Liver (tissue), 9 donors: Measurements from ENCODE around the gene PAIP2. TPM values are rescaled to one million over a fixed set of nuclear protein-coding genes. Genes with fewer than 3 reads are reported as not detected.
A peak's percentile ranks its signal among the peaks of the same experiment; 100 is the strongest.

ENCODE experiments used
- DNase-seq: peaks from one replicate; pipeline ENCODE4 v3.0.0-alpha.2; 2017; ENCODE audit warnings: low spot score
- H3K27ac ChIP-seq, 2 donors: one replicate each; pipeline ENCODE4 v1.7.0; 2013; ENCODE audit warnings: inconsistent platforms in 2 of 2, low read length in 2 of 2, control low read depth in 1 of 2, low read depth in 1 of 2, mild to moderate bottlenecking in 1 of 2
- H3K27me3 ChIP-seq, 4 donors: one replicate each; pipeline versions ENCODE4 v1.6.1 to v1.7.0; 2013; ENCODE audit warnings: low read length in 3 of 4, inconsistent platforms in 1 of 4, mild to moderate bottlenecking in 1 of 4, moderate library complexity in 1 of 4; ENCODE audit not compliant: control insufficient read depth in 4 of 4, insufficient read depth in 4 of 4
- H3K36me3 ChIP-seq, 4 donors: one replicate each; pipeline versions ENCODE4 v1.6.1 to v1.7.0; 2013; ENCODE audit warnings: low read length in 3 of 4, mild to moderate bottlenecking in 3 of 4, low read depth in 1 of 4, moderate library complexity in 1 of 4; ENCODE audit not compliant: control insufficient read depth in 4 of 4, insufficient read depth in 3 of 4
- H3K4me1 ChIP-seq, 4 donors: one replicate each; pipeline versions ENCODE4 v1.6.1 to v1.7.0; 2013; ENCODE audit warnings: low read length in 3 of 4, mild to moderate bottlenecking in 3 of 4, moderate library complexity in 1 of 4; ENCODE audit not compliant: control insufficient read depth in 4 of 4, insufficient read depth in 4 of 4
- H3K4me3 ChIP-seq, 3 donors: one replicate each; pipeline versions ENCODE4 v1.6.1 to v1.7.0; 2013; ENCODE audit warnings: low read length in 3 of 3, control low read depth in 1 of 3, low read depth in 1 of 3, mild to moderate bottlenecking in 1 of 3
- H3K9ac ChIP-seq, 2 donors: one replicate each; pipeline ENCODE4 v1.7.0; 2013; ENCODE audit warnings: low read length in 2 of 2, mild to moderate bottlenecking in 2 of 2, moderate library complexity in 2 of 2, control low read depth in 1 of 2, low read depth in 1 of 2
- H3K9me3 ChIP-seq, 4 donors: one replicate each; pipeline versions ENCODE4 v1.6.1 to v1.7.0; 2013; ENCODE audit warnings: low read length in 3 of 4; ENCODE audit not compliant: control insufficient read depth in 4 of 4
- EGR1 ChIP-seq, 2 donors: IDR thresholded peaks; 2 replicates each; pipeline ENCODE4 v1.6.1; 2016 to 2018; ENCODE audit warnings: antibody characterized with exemption in 2 of 2, low read depth in 2 of 2
- FOXA1 ChIP-seq: IDR thresholded peaks from 2 replicates; pipeline ENCODE4 v1.6.1; 2016; ENCODE audit warnings: antibody characterized with exemption
- FOXA2 ChIP-seq: IDR thresholded peaks from 2 replicates; pipeline ENCODE4 v1.6.1; 2016; ENCODE audit warnings: antibody characterized with exemption
- GABPA ChIP-seq, 2 donors: IDR thresholded peaks in 1 of 2; conservative IDR thresholded peaks in 1 of 2; 2 replicates each; pipeline ENCODE4 v1.6.1; 2016; ENCODE audit warnings: antibody characterized with exemption in 2 of 2, mild to moderate bottlenecking in 1 of 2, moderate library complexity in 1 of 2
- HNF4A ChIP-seq, 2 donors: conservative IDR thresholded peaks; 2 replicates each; pipeline ENCODE4 v1.6.1; 2016; ENCODE audit warnings: antibody characterized with exemption in 2 of 2, mild to moderate bottlenecking in 2 of 2
- HNF4G ChIP-seq: IDR thresholded peaks from 2 replicates; pipeline ENCODE4 v1.6.1; 2016; ENCODE audit warnings: antibody characterized with exemption
- JUND ChIP-seq, 2 donors: IDR thresholded peaks; 2 replicates each; pipeline ENCODE4 v1.6.1; 2016; ENCODE audit warnings: antibody characterized with exemption in 2 of 2
- NR2F2 ChIP-seq: IDR thresholded peaks from 2 replicates; pipeline ENCODE4 v1.6.1; 2016; ENCODE audit warnings: antibody characterized with exemption
- RAD21 ChIP-seq, 2 donors: IDR thresholded peaks; 2 replicates each; pipeline ENCODE4 v1.6.1; 2016; ENCODE audit warnings: antibody characterized with exemption in 2 of 2, mild to moderate bottlenecking in 2 of 2
- RXRA ChIP-seq, 2 donors: IDR thresholded peaks; 2 replicates each; pipeline ENCODE4 v1.6.1; 2017 to 2018; ENCODE audit warnings: antibody characterized with exemption in 2 of 2, mild to moderate bottlenecking in 1 of 2
- SP1 ChIP-seq: IDR thresholded peaks from 2 replicates; pipeline ENCODE4 v1.6.1; 2018; ENCODE audit warnings: antibody characterized with exemption, mild to moderate bottlenecking
- TAF1 ChIP-seq: conservative IDR thresholded peaks from 2 replicates; pipeline ENCODE4 v1.6.1; 2016; ENCODE audit warnings: antibody characterized with exemption, mild to moderate bottlenecking
- YY1 ChIP-seq: IDR thresholded peaks from 2 replicates; pipeline ENCODE4 v1.6.1; 2016; ENCODE audit warnings: antibody characterized with exemption, mild to moderate bottlenecking
- WGBS: extraction: QIAGEN DNeasy Blood & Tissue Kit; methylation state at CpG from one replicate; pipeline ENCODE4 v1.1.7; 2013; 5-methylcytosine and 5-hydroxymethylcytosine counted together
- polyA plus RNA-seq, 2 donors: library from polyadenylated mRNA; stranded (reverse) in 1 of 2; unstranded in 1 of 2; fragments of 200-250 nt in 1 of 2; fragments of >200 nt in 1 of 2; fragmentation: Nextera tagmentation in 1 of 2; extraction: Ambion mirVana in 1 of 2; gene quantifications; one replicate each; pipeline versions ENCODE4 v1.2.1 to v1.2.3, GENCODE V29; 2013 to 2015
- total RNA-seq, 2 donors: library from RNA; depleted of rRNA; stranded (reverse); fragments of >200 nt; gene quantifications; one replicate each; pipeline ENCODE4 v1.2.3, GENCODE V29; 2014
- TF ChIP-seq, protein P1 (sequence below): IDR thresholded peaks from 2 replicates; pipeline ENCODE4 v1.6.1; 2016; ENCODE audit warnings: antibody characterized with exemption
- TF ChIP-seq, protein P2 (sequence below): fragments of 150-350 bp; IDR thresholded peaks from 2 replicates; pipeline ENCODE4 v1.5.1; 2017; ENCODE audit warnings: improper control_type of control experiment, low read depth, low read length; ENCODE audit not compliant: missing input control
- TF ChIP-seq, protein P3 (sequence below): IDR thresholded peaks from 2 replicates; pipeline ENCODE4 v1.6.1; 2016; ENCODE audit warnings: antibody characterized with exemption
- TF ChIP-seq, protein P4 (sequence below): IDR thresholded peaks from 2 replicates; pipeline ENCODE4 v1.6.1; 2016; ENCODE audit warnings: antibody characterized with exemption, mild to moderate bottlenecking
- TF ChIP-seq, protein P5 (sequence below): IDR thresholded peaks from 2 replicates; pipeline ENCODE4 v1.6.1; 2016; ENCODE audit warnings: antibody characterized with exemption
- donor health status: healthy.
- donor health status: healthy.
- donor health status: healthy.
- donor health status: healthy.
- donor health status: healthy.

Gene PAIP2
- total and polyA plus RNA-seq, 4 donors = 41.5 to 63.2 (median 45.1) TPM

DNA sequence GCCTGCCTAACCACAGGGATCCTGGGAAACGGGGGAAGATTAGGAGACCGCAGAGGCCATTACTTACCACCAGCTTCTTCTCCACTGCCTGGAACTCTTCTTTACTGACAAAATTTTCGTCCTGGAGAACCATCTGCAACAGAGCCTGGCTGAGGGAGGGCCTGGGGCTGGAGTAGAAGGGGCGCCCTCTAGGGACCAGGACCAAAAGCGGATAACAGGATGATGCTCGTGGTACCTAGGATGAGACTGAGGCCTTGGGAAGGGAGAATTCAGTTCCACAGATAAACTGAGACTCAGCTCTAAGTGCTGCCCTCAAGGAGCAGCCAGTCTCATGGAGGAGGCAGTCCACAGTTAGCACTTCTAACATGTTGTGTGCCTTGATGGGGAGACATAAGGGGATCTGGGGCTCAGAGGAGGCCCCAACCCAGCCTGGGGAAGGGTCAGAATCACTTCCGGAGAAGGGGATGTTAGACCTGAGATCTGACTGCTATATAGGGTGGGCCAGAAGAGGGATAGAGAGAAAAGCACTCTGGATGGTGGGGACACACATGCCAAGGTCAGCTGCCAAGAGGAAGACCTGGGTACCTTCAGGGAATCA, 61.0 kb downstream of the PAIP2 start:
- Histone ChIP-seq H3K27ac (no peak overlapping the region), H3K36me3 (no peaks in the 10 kb centered on the region), H3K27me3 (no peaks in the 10 kb centered on the region), H3K9ac (no peak overlapping the region), H3K4me1 (peaks cover 0 to 11% (median 8%) of the 10 kb centered on the region in 4 donors), H3K9me3 (no peaks in the 10 kb centered on the region), H3K4me3 (no peak overlapping the region)
- peak; percentile 60 for DNase-seq
- 72% methylated on average over 7 of the region's 7 CpGs for WGBS
- TF ChIP-seq FOXA2 = no peak
- TF ChIP-seq, protein P1, sequence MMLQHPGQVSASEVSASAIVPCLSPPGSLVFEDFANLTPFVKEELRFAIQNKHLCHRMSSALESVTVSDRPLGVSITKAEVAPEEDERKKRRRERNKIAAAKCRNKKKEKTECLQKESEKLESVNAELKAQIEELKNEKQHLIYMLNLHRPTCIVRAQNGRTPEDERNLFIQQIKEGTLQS = no peak
- no peak for TF ChIP-seq YY1
- no peak for TF ChIP-seq JUND (IDR thresholded peaks at IDR 0.05)
- TF ChIP-seq, protein P2, sequence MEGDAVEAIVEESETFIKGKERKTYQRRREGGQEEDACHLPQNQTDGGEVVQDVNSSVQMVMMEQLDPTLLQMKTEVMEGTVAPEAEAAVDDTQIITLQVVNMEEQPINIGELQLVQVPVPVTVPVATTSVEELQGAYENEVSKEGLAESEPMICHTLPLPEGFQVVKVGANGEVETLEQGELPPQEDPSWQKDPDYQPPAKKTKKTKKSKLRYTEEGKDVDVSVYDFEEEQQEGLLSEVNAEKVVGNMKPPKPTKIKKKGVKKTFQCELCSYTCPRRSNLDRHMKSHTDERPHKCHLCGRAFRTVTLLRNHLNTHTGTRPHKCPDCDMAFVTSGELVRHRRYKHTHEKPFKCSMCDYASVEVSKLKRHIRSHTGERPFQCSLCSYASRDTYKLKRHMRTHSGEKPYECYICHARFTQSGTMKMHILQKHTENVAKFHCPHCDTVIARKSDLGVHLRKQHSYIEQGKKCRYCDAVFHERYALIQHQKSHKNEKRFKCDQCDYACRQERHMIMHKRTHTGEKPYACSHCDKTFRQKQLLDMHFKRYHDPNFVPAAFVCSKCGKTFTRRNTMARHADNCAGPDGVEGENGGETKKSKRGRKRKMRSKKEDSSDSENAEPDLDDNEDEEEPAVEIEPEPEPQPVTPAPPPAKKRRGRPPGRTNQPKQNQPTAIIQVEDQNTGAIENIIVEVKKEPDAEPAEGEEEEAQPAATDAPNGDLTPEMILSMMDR = peak; percentile 34
- TF ChIP-seq, protein P3, sequence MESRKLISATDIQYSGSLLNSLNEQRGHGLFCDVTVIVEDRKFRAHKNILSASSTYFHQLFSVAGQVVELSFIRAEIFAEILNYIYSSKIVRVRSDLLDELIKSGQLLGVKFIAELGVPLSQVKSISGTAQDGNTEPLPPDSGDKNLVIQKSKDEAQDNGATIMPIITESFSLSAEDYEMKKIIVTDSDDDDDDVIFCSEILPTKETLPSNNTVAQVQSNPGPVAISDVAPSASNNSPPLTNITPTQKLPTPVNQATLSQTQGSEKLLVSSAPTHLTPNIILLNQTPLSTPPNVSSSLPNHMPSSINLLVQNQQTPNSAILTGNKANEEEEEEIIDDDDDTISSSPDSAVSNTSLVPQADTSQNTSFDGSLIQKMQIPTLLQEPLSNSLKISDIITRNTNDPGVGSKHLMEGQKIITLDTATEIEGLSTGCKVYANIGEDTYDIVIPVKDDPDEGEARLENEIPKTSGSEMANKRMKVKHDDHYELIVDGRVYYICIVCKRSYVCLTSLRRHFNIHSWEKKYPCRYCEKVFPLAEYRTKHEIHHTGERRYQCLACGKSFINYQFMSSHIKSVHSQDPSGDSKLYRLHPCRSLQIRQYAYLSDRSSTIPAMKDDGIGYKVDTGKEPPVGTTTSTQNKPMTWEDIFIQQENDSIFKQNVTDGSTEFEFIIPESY = no peak
- no peak for TF ChIP-seq SP1
- TF ChIP-seq EGR1 (IDR thresholded peaks at IDR 0.05; ENCODE audit: low read depth in 2 of 2) = no peak
- peak; percentile 52 to 69 for TF ChIP-seq RAD21 (IDR thresholded peaks at IDR 0.05)
- no peak for TF ChIP-seq RXRA (IDR thresholded peaks at IDR 0.05)
- no peak for TF ChIP-seq TAF1
- TF ChIP-seq HNF4G = no peak

DNA sequence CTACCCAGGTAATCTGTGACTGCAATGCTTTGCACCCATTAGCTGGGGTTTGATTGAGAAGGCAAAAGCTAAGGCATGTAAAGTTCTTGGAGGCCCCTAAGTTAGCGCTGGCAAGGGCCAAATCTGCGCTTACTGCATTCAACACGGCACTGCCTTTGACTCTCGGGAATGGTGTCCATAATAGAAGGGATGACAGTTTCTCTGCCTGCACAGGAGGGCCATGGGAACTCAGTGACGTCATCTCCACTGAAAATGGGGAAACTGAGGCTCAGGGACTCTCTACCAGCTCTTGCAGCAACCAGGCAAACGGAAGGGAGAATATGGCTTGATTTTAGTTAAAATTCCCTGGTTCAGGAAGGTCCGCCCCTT, 61.7 kb downstream of the PAIP2 start:
- Histone ChIP-seq H3K9ac (peak overlapping the region in 1 of 2 donors; percentile 56), H3K4me3 (peak overlapping the region; percentile 40 to 89 (median 74)), H3K4me1 (peaks cover 0 to 11% (median 8%) of the 10 kb centered on the region in 4 donors), H3K27ac (peak overlapping the region; percentile 92 to 95), H3K9me3 (no peaks in the 10 kb centered on the region), H3K36me3 (no peaks in the 10 kb centered on the region), H3K27me3 (no peaks in the 10 kb centered on the region)
- DNase-seq = no peak
- no peak for TF ChIP-seq NR2F2
- TF ChIP-seq EGR1 (IDR thresholded peaks at IDR 0.05; ENCODE audit: low read depth in 2 of 2) = no peak
- TF ChIP-seq, protein P2 = no peak
- no peak for TF ChIP-seq FOXA2
- no peak for TF ChIP-seq GABPA (IDR thresholded peaks at IDR 0.05 in 1 of 2, conservative IDR thresholded peaks at IDR 0.05 in 1 of 2)
- TF ChIP-seq, protein P4, sequence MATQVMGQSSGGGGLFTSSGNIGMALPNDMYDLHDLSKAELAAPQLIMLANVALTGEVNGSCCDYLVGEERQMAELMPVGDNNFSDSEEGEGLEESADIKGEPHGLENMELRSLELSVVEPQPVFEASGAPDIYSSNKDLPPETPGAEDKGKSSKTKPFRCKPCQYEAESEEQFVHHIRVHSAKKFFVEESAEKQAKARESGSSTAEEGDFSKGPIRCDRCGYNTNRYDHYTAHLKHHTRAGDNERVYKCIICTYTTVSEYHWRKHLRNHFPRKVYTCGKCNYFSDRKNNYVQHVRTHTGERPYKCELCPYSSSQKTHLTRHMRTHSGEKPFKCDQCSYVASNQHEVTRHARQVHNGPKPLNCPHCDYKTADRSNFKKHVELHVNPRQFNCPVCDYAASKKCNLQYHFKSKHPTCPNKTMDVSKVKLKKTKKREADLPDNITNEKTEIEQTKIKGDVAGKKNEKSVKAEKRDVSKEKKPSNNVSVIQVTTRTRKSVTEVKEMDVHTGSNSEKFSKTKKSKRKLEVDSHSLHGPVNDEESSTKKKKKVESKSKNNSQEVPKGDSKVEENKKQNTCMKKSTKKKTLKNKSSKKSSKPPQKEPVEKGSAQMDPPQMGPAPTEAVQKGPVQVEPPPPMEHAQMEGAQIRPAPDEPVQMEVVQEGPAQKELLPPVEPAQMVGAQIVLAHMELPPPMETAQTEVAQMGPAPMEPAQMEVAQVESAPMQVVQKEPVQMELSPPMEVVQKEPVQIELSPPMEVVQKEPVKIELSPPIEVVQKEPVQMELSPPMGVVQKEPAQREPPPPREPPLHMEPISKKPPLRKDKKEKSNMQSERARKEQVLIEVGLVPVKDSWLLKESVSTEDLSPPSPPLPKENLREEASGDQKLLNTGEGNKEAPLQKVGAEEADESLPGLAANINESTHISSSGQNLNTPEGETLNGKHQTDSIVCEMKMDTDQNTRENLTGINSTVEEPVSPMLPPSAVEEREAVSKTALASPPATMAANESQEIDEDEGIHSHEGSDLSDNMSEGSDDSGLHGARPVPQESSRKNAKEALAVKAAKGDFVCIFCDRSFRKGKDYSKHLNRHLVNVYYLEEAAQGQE = no peak
- no peak for TF ChIP-seq RAD21 (IDR thresholded peaks at IDR 0.05)
- no peak for TF ChIP-seq YY1
- TF ChIP-seq HNF4A (conservative IDR thresholded peaks at IDR 0.05) = no peak
- no peak for TF ChIP-seq HNF4G
- TF ChIP-seq, protein P1 = no peak
- no peak for TF ChIP-seq SP1
- TF ChIP-seq RXRA (IDR thresholded peaks at IDR 0.05) = no peak
- TF ChIP-seq JUND (IDR thresholded peaks at IDR 0.05) = no peak
- TF ChIP-seq, protein P5, sequence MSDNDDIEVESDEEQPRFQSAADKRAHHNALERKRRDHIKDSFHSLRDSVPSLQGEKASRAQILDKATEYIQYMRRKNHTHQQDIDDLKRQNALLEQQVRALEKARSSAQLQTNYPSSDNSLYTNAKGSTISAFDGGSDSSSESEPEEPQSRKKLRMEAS = no peak
- TF ChIP-seq FOXA1 = no peak
- TF ChIP-seq TAF1 = no peak
- TF ChIP-seq, protein P3 = no peak
- 37% methylated on average over 7 of the region's 7 CpGs for WGBS
